HG03354 (cell line): Measurements from ENCODE around the gene LCE7A.

ENCODE experiments used
- ATAC-seq: cut with Tn5 transposase; IDR thresholded peaks from one replicate; pipeline ENCODE4 v1.9.1; 2021; ENCODE audit warnings: mild to moderate bottlenecking; ENCODE audit not compliant: unreplicated experiment, poor library complexity, severe bottlenecking

Gene LCE7A, protein sequence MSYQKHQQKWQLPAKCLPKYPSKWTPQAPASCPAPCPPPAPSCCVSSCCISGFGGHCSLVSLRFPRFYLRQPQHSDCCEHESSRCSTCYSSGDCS

GRCh38 chr1:152859696-152860095, at the start of gene LCE7A:
Gene LCE7A, plus strand, starts transcription at chr1:152859996. Its CDS starts 702 bp downstream, at chr1:152860698.
- no peak for ATAC-seq

- no peak for ATAC-seq
Observed at GRCh38 chr1:152811050-152811449, 48.7 kb upstream of the LCE7A start.

GRCh38 chr1:152811671-152812070, 48.1 kb upstream of the LCE7A start, which contains the start of gene LCE1B:
Gene LCE1B, plus strand, starts transcription at chr1:152811971. Its CDS starts 476 bp downstream, at chr1:152812447.
- ATAC-seq = no peak

- no peak for ATAC-seq
Observed at GRCh38 chr1:152817309-152817708, 42.5 kb upstream of the LCE7A start.

DNA sequence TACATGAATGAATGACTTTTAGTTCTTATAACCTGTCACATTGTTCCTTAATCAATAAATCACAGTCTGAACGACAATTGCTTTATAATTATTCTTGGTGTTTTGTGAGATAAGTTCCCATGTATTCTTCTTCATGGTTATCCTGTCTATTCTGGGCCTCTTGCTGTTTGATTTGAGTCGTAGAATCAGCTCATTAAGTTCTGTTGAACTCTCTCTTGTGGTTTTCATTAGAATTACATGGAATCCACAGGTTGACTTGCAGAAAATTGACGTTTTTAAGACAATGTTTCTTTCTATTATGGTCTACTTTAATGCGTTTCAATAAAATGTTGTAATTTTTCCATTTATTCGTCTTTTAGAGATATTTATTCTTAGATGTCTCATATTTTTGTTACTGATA, 36.5 kb upstream of the LCE7A start:
- ATAC-seq = no peak

DNA sequence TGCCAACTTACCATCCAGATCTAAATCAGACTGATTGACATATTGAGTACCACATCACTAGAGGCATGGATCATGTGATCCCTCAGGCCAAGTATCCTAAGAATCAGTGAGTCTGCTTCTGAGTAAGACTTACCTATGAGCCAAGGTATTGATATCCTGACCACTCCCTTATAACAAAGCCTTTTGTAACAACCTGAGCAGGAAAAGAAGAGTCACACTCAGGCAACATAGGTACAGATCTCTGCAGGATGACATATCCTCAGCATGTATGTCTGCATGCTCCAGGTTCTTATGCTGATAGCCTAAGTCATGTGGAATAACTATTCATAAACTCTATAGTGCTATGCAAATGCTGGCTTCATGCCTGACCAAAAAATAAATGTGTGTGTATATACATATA, 34.8 kb upstream of the LCE7A start:
- ATAC-seq = no peak

GRCh38 chr1:152827173-152827572, 32.6 kb upstream of the LCE7A start, which contains the start of gene LCE1A:
Gene LCE1A, plus strand, starts transcription at chr1:152827473. Its CDS starts 0 bp downstream, at chr1:152827473.
- ATAC-seq = no peak

GRCh38 chr1:152836870-152837269, 22.9 kb upstream of the LCE7A start:
- ATAC-seq = no peak

GRCh38 chr1:152842556-152842955, 17.2 kb upstream of the LCE7A start, which contains the start of gene LCE6A:
Gene LCE6A, plus strand, starts transcription at chr1:152842856. Its CDS starts 665 bp downstream, at chr1:152843521.
- no peak for ATAC-seq

DNA sequence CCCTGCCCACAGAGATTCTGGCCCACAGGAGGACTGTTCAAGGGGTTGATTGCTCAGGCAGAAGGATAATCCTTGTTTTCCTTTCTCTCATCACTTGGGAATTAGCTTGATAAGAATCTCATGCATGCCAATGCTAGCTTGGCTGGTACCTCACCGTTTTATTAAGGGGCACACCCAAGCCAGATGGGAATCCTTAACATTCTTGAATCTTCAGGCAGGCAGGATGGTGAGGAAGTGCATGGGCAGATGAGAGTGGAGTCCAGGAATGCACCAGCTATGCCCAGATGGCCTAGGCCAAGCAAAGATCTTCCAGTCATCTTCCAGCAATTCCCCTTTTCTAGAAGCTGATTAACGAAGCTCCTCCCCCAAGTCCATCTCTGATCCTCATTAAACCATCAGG, 4.1 kb upstream of the LCE7A start:
- ATAC-seq = no peak

- ATAC-seq = no peak
Observed at GRCh38 chr1:152858062-152858461, 1.7 kb upstream of the LCE7A start.

GRCh38 chr1:152860129-152860528, 333 bp downstream of the LCE7A start:
- ATAC-seq = no peak

DNA sequence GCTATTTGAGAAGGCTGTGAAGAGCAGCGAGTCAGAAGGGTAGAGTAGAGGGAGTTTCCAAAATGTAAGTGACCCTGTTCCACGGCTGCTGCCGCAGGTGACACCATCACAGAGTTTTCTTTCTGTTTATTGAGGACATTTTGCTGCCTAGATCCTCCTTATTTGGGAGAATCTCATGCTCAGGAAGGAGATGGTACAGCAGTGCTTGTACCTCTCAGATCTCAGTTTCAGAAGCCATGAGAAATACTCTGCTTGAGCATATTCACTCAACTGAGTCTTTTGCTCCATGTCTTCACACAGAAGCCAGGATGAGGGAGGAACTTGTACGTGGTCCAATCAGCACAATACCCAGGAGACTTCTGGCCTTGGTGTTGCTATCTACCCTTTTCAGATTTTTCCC, 1.6 kb downstream of the LCE7A start:
- no peak for ATAC-seq

DNA sequence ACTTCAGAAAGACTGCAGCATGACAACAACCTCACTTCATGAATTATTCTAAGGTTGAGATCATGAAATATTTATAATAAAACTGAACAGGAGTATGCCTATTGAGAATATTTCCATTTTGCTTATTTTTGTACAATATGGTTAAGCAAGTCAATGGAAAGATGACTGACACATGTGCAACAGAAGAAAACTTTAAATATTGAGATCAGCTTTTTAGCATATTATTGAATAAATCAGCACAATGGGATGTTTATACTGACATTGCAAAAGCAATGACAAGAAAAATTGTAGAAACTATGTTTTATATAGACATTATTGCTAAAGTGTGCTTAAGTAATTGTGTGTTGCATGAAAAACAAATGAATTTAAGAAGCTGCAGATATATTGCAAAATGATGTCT, 4.6 kb downstream of the LCE7A start:
- ATAC-seq = no peak

DNA sequence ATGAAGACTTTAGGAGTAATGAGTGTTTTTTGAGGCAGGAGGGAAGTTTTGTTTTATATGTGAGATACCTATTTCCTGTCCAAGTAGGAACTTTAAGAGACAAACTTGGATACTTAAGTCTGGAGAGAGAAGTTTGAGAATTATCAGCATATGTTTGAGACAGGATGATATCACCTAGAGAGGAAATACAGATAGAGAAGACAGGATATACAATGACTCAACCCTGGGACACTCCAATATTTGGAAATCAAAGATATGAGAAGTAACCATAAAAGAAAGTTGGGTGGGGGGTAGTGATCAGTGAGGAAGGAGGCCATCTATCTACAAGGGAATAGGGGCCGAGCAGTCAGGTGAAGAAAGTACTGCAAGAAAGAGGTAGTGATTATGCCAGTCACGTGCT, 6.5 kb downstream of the LCE7A start:
- no peak for ATAC-seq

- ATAC-seq = no peak
Observed at GRCh38 chr1:152869808-152870419, 10.1 kb downstream of the LCE7A start.

DNA sequence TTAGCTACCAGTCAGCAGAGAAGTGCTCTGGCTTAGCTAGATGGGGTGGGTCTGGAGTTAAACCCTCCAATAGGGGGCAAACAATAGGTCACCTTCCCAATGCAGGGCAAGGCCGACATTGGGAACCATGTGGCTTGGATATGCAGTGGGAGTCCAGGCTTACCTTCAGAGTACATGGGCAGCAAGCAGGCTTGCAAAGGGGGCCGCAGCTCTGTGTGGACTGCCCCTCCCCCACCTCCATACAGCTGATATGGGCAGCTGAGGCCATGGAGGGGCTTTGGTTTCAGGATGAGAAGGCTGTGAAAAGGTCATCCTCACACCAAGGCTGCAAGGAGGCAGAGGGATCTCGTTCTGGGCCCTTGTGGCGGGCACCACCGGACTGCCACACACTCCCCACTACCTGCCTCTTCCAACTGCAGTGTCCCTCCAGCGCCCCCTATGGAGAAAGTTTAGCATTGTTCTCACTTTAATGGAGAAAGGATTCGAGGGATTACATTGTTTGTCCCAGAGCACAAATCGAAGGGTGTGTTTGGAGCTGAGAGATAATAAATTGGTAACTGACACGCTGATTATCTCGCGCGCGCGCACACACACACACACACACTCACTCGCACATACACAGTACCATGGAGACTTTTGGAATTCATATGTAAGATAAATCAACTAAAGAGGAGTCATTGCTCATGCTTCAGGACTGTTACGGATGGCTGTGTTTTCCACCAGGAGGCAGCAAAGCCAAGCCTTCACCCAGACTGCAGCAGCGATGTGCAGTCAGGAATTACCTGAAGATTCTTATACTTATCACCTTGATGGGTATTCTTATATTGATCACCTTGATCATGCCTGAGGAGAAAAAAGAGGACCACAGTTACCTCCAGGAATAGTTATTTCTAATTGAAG, 11.3 kb downstream of the LCE7A start:
- no peak for ATAC-seq

DNA sequence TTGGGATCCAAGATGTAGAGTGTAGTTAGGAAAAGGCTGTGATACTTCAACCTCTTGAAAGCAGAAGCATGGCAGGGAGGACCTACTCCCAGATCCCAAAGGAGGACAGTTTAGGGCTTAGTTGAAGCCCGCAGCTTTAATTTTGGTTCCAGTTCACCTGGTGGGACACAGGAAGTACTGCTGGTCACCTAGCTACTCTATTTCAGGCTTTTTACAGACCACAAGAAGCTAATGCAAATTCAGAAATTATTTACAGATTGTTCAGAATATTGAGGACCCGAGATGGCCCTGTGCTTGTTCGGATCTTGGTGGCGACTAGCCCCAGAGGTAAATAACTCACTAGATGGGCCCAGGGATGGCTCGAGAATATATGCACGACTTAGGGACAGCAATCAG, 11.9 kb downstream of the LCE7A start:
- no peak for ATAC-seq

- ATAC-seq = no peak
Observed at GRCh38 chr1:152873495-152873894, 13.7 kb downstream of the LCE7A start.

GRCh38 chr1:152876827-152877226, 17.0 kb downstream of the LCE7A start:
- no peak for ATAC-seq

- ATAC-seq = no peak
Observed at GRCh38 chr1:152878042-152878441, 18.2 kb downstream of the LCE7A start, which contains the start of gene SMCP. Gene SMCP, plus strand, starts transcription at chr1:152878322. Its CDS starts 6,101 bp downstream, at chr1:152884423.
